Lower lobe of right lung (tissue), 2 donors: ENCODE results near the gene FBXO42. TPM values are rescaled to one million over a fixed set of nuclear protein-coding genes. Genes with fewer than 3 reads are reported as not detected.

Source experiments
- ATAC-seq, 2 donors: fragments of 200-7000 bp; cut with Tn5 transposase; one replicate each; pipeline ENCODE4 v1.9.1; 2020 to 2022; ENCODE audit warnings: mild to moderate bottlenecking in 2 of 2, moderate library complexity in 2 of 2
- DNase-seq: peaks from one replicate; pipeline ENCODE4 v3.0.0-alpha.2; 2020
- H3K27ac ChIP-seq: fragments of 200-600 bp; one replicate; pipeline ENCODE4 v1.8.0; 2022
- H3K27me3 ChIP-seq: fragments of 200-600 bp; one replicate; pipeline ENCODE4 v1.8.0; 2022; ENCODE audit warnings: low read depth
- H3K36me3 ChIP-seq: fragments of 200-600 bp; one replicate; pipeline ENCODE4 v1.8.0; 2022; ENCODE audit warnings: mild to moderate bottlenecking
- H3K4me1 ChIP-seq: fragments of 200-600 bp; one replicate; pipeline ENCODE4 v1.8.0; 2022
- H3K4me3 ChIP-seq: fragments of 200-600 bp; one replicate; pipeline ENCODE4 v1.8.0; 2022; ENCODE audit warnings: mild to moderate bottlenecking
- H3K9me3 ChIP-seq: fragments of 200-600 bp; one replicate; pipeline ENCODE4 v1.8.0; 2022
- CTCF ChIP-seq: fragments of 200-600 bp; IDR thresholded peaks from one replicate; pipeline ENCODE4 v1.8.0; 2022; ENCODE audit warnings: antibody characterized with exemption, mild to moderate bottlenecking
- intact Hi-C: fragments of 100-400 bp; cut with DNase I; formaldehyde crosslinking; loops from one replicate; pipeline ENCODE4 v1.11.0; 2022
- total RNA-seq: library from RNA; stranded (reverse); fragmentation: NEBNext Ultra II Directional; extraction: Animal tissue kit (Norgen Biotek cat#: 25700); gene quantifications from one replicate; pipeline ENCODE4 v1.2.1, GENCODE V29; 2021
- donor health status: DM: no; HTN: yes; CAD: no; lungs with severe emphysema.

FBXO42 gene
- total RNA-seq, 1 donor from 2014 or later, result 21.5 TPM

- intact Hi-C loops, result no loop called here
- DNase-seq, result no peak
- peak; percentile 43 to 52 for ATAC-seq
- H3K36me3 ChIP-seq, result peaks cover 43% of the 10 kb centered on the region
- H3K9me3 ChIP-seq, result no peaks in the 10 kb centered on the region
- no peak overlapping the region for H3K27ac ChIP-seq
- H3K27me3 ChIP-seq, result no peaks in the 10 kb centered on the region
- no peak for TF ChIP-seq CTCF
- peaks cover 9% of the 10 kb centered on the region for H3K4me1 ChIP-seq
- H3K4me3 ChIP-seq, result no peak overlapping the region
Observed at GRCh38 chr1:16296643-16297042, 55.6 kb downstream of the FBXO42 start.

GRCh38 chr1:16294219-16295212 is 57.8 kb downstream of the FBXO42 start:
- Histone ChIP-seq H3K27me3 (no peaks in the 10 kb centered on the region), H3K9me3 (no peaks in the 10 kb centered on the region), H3K36me3 (peaks cover 31% of the 10 kb centered on the region), H3K4me3 (no peak overlapping the region), H3K27ac (peak overlapping the region; percentile 4), H3K4me1 (peaks cover 9% of the 10 kb centered on the region)
- no peak for TF ChIP-seq CTCF
- ATAC-seq (no peak), DNase-seq (no peak)
- intact Hi-C loops, result no loop called here

- Histone ChIP-seq H3K36me3 (peaks cover 31% of the 10 kb centered on the region), H3K4me3 (no peak overlapping the region), H3K27me3 (no peaks in the 10 kb centered on the region), H3K4me1 (peaks cover 9% of the 10 kb centered on the region), H3K27ac (peak overlapping the region; percentile 4), H3K9me3 (no peaks in the 10 kb centered on the region)
- no peak for DNase-seq
- peak; percentile 42 to 78 for ATAC-seq
- intact Hi-C loops, result no loop called here
- TF ChIP-seq CTCF, result no peak
Observed at GRCh38 chr1:16293538-16293937, 58.7 kb downstream of the FBXO42 start.

- intact Hi-C loops, result no loop called here
- H3K4me3 ChIP-seq, result no peak overlapping the region
- H3K27ac ChIP-seq, result no peak overlapping the region
- ATAC-seq, result no peak
- no peak for TF ChIP-seq CTCF
- peaks cover 31% of the 10 kb centered on the region for H3K36me3 ChIP-seq
- H3K9me3 ChIP-seq, result no peaks in the 10 kb centered on the region
- no peak for DNase-seq
- peaks cover 9% of the 10 kb centered on the region for H3K4me1 ChIP-seq
- H3K27me3 ChIP-seq, result no peaks in the 10 kb centered on the region
Observed at GRCh38 chr1:16292739-16293138, 59.5 kb downstream of the FBXO42 start.

- Histone ChIP-seq H3K27ac (no peak overlapping the region), H3K27me3 (no peaks in the 10 kb centered on the region), H3K36me3 (peaks cover 34% of the 10 kb centered on the region), H3K9me3 (no peaks in the 10 kb centered on the region), H3K4me3 (no peak overlapping the region), H3K4me1 (peaks cover 9% of the 10 kb centered on the region)
- DNase-seq, result no peak
- intact Hi-C loops, result no loop called here
- no peak for TF ChIP-seq CTCF
- no peak for ATAC-seq
Observed at GRCh38 chr1:16289959-16290358, 62.3 kb downstream of the FBXO42 start.
